Measurements from ENCODE around the gene SHISA4. TPM values are rescaled to one million over a fixed set of nuclear protein-coding genes. Genes with fewer than 3 reads are reported as not detected.

The SHISA4 gene
- total RNA-seq, 4 donors from 2014 or later, result 11.0 to 23.3 (median 13.0) TPM

- TF ChIP-seq CTCF (IDR thresholded peaks at IDR 0.05), result no peak
- ATAC-seq (ENCODE audit: low FRiP score) (no peak), DNase-seq (ENCODE audit: low spot score) (no peak)
Observed at GRCh38 chr1:201925981-201926645, 37.4 kb downstream of the SHISA4 start.

- DNase-seq (ENCODE audit: low spot score), result no peak
- no peak for ATAC-seq (ENCODE audit: low FRiP score)
Observed at GRCh38 chr1:201928266-201928665, 39.6 kb downstream of the SHISA4 start.

GRCh38 chr1:201930137-201930536 is 41.4 kb downstream of the SHISA4 start:
- DNase-seq (ENCODE audit: low spot score), result no peak
- ATAC-seq (ENCODE audit: low FRiP score), result no peak
- TF ChIP-seq CTCF (IDR thresholded peaks at IDR 0.05), result no peak

More at GRCh38 chr1:201928266-201928665, 39.6 kb downstream of the SHISA4 start:
- no peak for TF ChIP-seq CTCF (IDR thresholded peaks at IDR 0.05)

- no peak for DNase-seq (ENCODE audit: low spot score)
- no peak for ATAC-seq (ENCODE audit: low FRiP score)
Observed at GRCh38 chr1:201930803-201931202, 42.1 kb downstream of the SHISA4 start.

GRCh38 chr1:201933840-201934430 is 45.2 kb downstream of the SHISA4 start:
- ATAC-seq (ENCODE audit: low FRiP score), result no peak
- DNase-seq (ENCODE audit: low spot score), result no peak
- TF ChIP-seq CTCF (IDR thresholded peaks at IDR 0.05), result no peak

More at GRCh38 chr1:201930803-201931202, 42.1 kb downstream of the SHISA4 start:
- no peak for TF ChIP-seq CTCF (IDR thresholded peaks at IDR 0.05)

GRCh38 chr1:201937624-201938213 is 49.0 kb downstream of the SHISA4 start:
- DNase-seq (ENCODE audit: low spot score) (no peak), ATAC-seq (ENCODE audit: low FRiP score) (peak; percentile 77)
- no peak for TF ChIP-seq CTCF (IDR thresholded peaks at IDR 0.05)

Data from omental fat pad (tissue), 4 donors.